ENCODE data around the gene EIF3F. TPM values are rescaled to one million over a fixed set of nuclear protein-coding genes. Genes with fewer than 3 reads are reported as not detected.

The EIF3F gene
- total and polyA plus RNA-seq, 8 donors, result 153 to 400 (median 347) TPM

- Histone ChIP-seq H3K36me3 (no peaks in the 10 kb centered on the region), H3K4me3 (no peak overlapping the region), H3K27me3 (peaks cover 0 to 4% of the 10 kb centered on the region in 2 donors), H3K4me1 (no peaks in the 10 kb centered on the region), H3K27ac (no peak overlapping the region), H3K9me3 (no peaks in the 10 kb centered on the region)
- DNase-seq (peak in 2 of 4 donors; percentile 49 to 75), ATAC-seq (peak; percentile 98)
- TF ChIP-seq, protein P1, sequence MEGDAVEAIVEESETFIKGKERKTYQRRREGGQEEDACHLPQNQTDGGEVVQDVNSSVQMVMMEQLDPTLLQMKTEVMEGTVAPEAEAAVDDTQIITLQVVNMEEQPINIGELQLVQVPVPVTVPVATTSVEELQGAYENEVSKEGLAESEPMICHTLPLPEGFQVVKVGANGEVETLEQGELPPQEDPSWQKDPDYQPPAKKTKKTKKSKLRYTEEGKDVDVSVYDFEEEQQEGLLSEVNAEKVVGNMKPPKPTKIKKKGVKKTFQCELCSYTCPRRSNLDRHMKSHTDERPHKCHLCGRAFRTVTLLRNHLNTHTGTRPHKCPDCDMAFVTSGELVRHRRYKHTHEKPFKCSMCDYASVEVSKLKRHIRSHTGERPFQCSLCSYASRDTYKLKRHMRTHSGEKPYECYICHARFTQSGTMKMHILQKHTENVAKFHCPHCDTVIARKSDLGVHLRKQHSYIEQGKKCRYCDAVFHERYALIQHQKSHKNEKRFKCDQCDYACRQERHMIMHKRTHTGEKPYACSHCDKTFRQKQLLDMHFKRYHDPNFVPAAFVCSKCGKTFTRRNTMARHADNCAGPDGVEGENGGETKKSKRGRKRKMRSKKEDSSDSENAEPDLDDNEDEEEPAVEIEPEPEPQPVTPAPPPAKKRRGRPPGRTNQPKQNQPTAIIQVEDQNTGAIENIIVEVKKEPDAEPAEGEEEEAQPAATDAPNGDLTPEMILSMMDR (IDR thresholded peaks at IDR 0.05), result peak; percentile 58 to 77
- intact Hi-C loops (cut with DNase I), result loop anchor here in 1 of 2 donors (5.0 kb wide), 1 partner anchor 91 kb away; no protein-coding TSS in a partner anchor
Observed at GRCh38 chr11:8006349-8006977, 19.3 kb downstream of the EIF3F start.

GRCh38 chr11:8008212-8008611 is 21.1 kb downstream of the EIF3F start:
- intact Hi-C loops (cut with DNase I), result loop anchor here in 1 of 2 donors (5.0 kb wide), 1 partner anchor 89 kb away; no protein-coding TSS in a partner anchor
- H3K9me3 ChIP-seq, result no peaks in the 10 kb centered on the region
- peaks cover 0 to 4% of the 10 kb centered on the region in 2 donors for H3K27me3 ChIP-seq
- no peaks in the 10 kb centered on the region for H3K36me3 ChIP-seq
- H3K4me1 ChIP-seq, result no peaks in the 10 kb centered on the region
- no peak overlapping the region for H3K4me3 ChIP-seq
- DNase-seq (no peak), ATAC-seq (no peak)
- no peak overlapping the region for H3K27ac ChIP-seq
- TF ChIP-seq, protein P1 (IDR thresholded peaks at IDR 0.05), result no peak

- no peaks in the 10 kb centered on the region for H3K4me1 ChIP-seq
- TF ChIP-seq, protein P1 (IDR thresholded peaks at IDR 0.05), result no peak
- intact Hi-C loops (cut with DNase I), result loop anchor here in 1 of 2 donors (5.0 kb wide), 1 partner anchor 87 kb away; no protein-coding TSS in a partner anchor
- H3K4me3 ChIP-seq, result no peak overlapping the region
- no peaks in the 10 kb centered on the region for H3K9me3 ChIP-seq
- no peak overlapping the region for H3K27ac ChIP-seq
- ATAC-seq (no peak), DNase-seq (no peak)
- H3K27me3 ChIP-seq, result peaks cover 0 to 4% of the 10 kb centered on the region in 2 donors
- no peaks in the 10 kb centered on the region for H3K36me3 ChIP-seq
Observed at GRCh38 chr11:8009856-8010255, 22.7 kb downstream of the EIF3F start.

- no peak for DNase-seq
- Histone ChIP-seq H3K4me1 (no peaks in the 10 kb centered on the region), H3K27ac (no peak overlapping the region), H3K36me3 (no peaks in the 10 kb centered on the region), H3K9me3 (no peaks in the 10 kb centered on the region), H3K4me3 (no peak overlapping the region), H3K27me3 (peaks cover 0 to 17% of the 10 kb centered on the region in 2 donors)
- intact Hi-C loops (cut with DNase I), result no loop called here
- no peak for ATAC-seq
- TF ChIP-seq, protein P1 (IDR thresholded peaks at IDR 0.05), result no peak
Observed at GRCh38 chr11:8011371-8011770, 24.2 kb downstream of the EIF3F start.

DNA sequence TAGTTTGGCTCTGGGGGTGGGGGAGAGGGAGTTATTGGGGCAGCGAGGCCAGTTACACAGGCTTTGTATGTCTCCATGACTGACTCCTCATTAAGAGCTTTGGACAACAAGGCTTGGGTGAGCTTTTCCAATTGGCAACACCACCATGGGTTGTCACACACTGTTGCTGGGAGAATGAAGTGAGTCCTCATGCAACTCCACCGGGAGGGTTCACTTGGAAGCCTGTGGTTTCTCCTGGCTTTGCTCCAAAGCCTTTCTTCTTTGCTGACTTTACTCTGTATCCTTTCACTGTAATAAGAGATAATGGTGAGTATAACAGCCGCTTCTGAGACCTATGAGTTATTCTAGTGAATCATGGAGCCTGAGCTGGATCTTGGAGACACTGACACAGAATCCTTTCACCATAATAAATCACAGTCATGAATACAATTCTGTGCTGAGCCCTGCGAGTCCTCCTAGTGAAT is 24.9 kb downstream of the EIF3F start:
- ATAC-seq, result peak; percentile 52
- Histone ChIP-seq H3K27me3 (peaks cover 2 to 24% of the 10 kb centered on the region in 2 donors), H3K36me3 (no peaks in the 10 kb centered on the region), H3K27ac (no peak overlapping the region), H3K4me1 (no peaks in the 10 kb centered on the region), H3K4me3 (no peak overlapping the region), H3K9me3 (no peaks in the 10 kb centered on the region)
- intact Hi-C loops (cut with DNase I), result no loop called here
- peak in 1 of 4 donors; percentile 33 for DNase-seq
- TF ChIP-seq, protein P1 (IDR thresholded peaks at IDR 0.05), result no peak

Measured in left lung (tissue), 10 donors.